Measurements from ENCODE around the gene IL22. TPM values are rescaled to one million over a fixed set of nuclear protein-coding genes. Genes with fewer than 3 reads are reported as not detected.

IL22 gene
- total RNA-seq, 1 donor from 2014 or later, result not detected

DNA sequence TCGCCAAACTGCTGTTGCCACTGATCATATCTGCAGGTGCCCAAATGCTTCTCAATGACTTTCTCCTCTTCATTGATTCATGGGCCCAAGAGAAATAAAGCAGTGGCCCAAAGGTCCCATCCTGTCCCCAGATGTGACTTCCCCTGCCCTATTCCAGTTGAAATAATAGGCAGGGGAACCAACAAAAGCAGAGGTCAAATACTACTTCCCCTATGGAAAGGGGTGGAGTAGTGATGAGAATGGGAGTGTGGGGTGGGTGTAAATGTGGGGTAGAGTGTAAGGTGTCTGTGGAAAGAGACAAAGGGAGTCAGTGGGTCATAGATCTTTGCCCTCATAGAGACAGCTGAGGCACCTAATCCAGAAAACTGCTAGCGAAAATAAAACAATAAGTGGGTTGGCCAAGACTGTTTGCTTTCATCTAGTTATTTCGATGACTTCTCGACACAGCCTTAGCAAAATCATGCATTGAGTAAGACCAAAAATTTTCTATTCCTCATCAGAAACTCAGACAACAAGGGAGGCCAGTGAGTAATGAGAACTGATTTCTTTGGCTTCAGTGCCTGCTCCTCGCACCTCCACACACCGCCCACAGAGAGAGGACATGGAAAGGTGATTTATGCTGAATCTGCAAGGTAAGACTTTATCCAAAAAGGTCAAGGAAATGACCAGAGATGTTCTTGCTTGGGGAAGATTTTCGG lies 10.9 kb upstream of the IL22 start:
- no peak for DNase-seq (ENCODE audit: low read depth in 2 of 2)

GRCh38 chr12:68263366-68263765 lies 10.0 kb upstream of the IL22 start:
- DNase-seq (ENCODE audit: low read depth in 2 of 2), result no peak

GRCh38 chr12:68261896-68262295 lies 8.5 kb upstream of the IL22 start:
- DNase-seq (ENCODE audit: low read depth in 2 of 2), result no peak

DNA sequence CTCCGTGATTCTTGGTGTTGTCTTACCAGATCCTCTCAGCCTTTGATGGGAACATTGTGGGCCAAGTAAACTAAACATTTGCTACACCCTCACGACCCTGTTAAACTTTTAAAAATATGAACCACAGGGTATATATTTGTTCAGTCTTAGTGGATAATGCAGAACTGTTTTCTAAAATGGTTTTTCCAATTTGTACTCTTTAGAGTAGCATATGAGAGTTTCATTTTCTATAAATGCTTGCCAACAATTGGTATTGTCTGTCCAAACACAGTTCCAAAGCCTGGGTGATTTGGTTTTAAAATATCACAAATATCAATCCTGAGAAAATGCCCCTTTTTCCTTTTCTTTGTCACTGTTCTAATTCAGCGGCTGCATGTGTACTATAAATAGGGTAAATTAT lies 6.7 kb upstream of the IL22 start:
- no peak for DNase-seq (ENCODE audit: low read depth in 2 of 2)

- DNase-seq (ENCODE audit: low read depth in 2 of 2), result no peak
Measured at GRCh38 chr12:68259318-68259940, 6.0 kb upstream of the IL22 start.

DNA sequence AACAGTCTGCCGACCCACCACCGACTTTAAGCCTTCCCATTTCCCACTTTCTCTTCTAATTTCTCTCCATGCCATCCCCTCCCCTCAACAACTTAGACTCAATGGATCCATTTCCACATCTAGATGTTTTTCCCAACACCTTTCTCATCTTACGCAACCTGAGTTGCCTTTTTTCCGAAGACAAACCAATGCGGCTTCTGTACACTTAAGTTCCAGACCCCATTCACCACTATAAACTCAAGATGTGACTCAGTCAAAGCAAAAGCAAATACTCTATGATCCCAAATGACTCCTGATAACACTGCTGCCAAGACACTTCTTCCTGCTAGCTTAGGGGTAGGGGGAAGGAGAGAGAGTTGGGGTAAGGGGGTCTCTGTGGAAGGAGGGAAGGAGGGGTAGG lies 1.3 kb downstream of the IL22 start:
- no peak for DNase-seq (ENCODE audit: low read depth in 2 of 2)

GRCh38 chr12:68250454-68250853 lies 3.0 kb downstream of the IL22 start:
- no peak for DNase-seq (ENCODE audit: low read depth in 2 of 2)

DNA sequence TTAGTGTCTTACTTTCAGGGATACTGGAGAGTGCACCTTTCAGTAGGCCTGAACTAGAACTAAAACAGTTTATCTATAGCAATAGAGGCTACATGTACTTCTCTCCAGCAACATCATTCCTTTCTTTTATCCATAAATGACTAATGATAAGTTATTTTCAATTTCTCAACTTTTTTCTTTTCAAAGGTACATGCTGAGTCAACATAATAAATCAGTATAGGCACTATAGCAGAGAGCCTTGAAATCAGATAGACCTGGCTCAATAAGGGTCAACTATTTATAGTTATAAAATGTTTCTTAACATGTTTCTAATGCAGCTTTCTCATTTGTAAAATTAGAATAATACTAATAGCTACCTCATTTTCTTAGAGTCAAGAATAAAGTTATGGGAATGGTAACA lies 5.6 kb downstream of the IL22 start:
- DNase-seq (ENCODE audit: low read depth in 2 of 2), result no peak

DNA sequence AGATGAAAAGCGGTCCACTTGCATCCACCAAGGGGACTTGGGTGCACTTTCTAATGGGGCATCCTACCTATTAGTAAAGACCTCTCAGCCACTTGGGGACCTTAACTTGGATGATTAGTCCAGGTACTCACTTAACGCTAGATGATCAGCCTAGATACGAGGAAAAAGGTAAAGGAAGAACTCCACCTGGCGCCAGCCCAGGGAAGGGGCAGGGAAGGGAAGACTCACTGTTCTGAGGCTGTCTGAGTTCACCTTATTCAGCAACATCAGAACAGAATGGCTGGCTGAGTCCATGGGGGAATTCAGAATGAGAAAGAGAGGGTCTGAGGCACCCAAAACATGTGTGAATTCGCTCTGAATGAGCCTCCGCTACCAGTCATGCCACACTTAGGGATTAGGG lies 7.1 kb downstream of the IL22 start:
- DNase-seq (ENCODE audit: low read depth in 2 of 2), result no peak

DNA sequence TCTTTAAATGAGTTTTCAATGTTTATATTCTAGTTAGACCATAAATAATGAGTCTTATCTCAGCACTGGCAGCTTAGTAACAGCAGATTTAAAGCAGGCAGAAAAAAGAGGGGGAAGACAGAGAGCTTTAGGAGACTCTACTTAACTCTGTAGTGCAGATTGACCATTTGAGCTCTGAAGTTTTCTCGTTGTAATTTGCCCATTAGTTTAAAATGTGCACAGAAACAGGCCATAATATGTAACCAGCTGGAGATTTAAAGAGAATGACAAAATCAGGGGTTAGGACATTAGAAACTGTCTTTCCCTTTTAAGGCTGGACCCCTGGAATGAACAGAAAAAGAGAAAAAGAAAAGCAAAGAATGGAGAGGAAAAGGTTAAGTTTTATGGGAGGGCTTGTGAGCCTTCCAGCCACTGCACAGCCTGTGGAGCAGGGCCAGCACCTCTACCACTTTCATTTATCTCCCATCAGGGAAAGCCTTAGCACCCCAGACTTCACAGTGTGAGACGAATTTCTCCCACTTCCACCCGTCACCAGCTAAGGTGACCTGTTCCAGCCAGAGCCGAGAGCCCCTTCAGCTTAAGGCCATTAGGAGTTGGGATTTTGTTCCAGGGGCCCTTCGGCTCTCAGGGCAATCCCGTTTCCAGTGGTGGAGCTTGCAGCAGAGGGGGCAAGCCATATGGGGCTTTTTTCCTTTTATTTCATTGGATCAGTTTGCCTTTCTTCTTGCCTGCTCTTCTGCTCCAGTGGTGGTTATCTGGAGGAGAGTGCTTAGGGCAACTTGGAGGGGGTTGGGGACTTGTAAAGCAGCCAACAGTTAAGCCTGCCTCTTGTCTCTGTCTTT lies 8.0 kb downstream of the IL22 start:
- DNase-seq (ENCODE audit: low read depth in 2 of 2), result no peak

DNA sequence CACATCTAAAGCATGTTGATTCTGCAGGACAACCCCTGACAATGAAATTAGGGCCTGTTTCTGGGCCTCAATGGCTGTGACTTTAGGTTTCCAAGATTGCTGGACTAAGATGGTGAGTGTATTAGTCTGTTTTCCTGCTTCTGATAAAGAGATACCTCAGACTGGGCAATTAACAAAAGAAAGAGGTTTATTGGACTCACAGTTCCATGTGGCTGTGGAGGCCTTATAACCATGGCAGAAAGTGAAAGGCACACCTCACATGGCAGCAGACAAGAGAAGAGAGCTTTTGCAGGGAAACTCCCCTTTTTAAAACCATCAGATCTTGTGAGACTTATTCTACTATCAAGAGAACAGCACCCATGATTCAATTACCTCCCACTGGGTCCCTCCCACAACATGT lies 10.6 kb downstream of the IL22 start:
- no peak for DNase-seq (ENCODE audit: low read depth in 2 of 2)

- DNase-seq (ENCODE audit: low read depth in 2 of 2), result peak; percentile 12 to 27
Measured at GRCh38 chr12:68240975-68241374, 12.4 kb downstream of the IL22 start.

- peak; percentile 12 to 61 for DNase-seq (ENCODE audit: low read depth in 2 of 2)
Measured at GRCh38 chr12:68240079-68240478, 13.3 kb downstream of the IL22 start.

DNA sequence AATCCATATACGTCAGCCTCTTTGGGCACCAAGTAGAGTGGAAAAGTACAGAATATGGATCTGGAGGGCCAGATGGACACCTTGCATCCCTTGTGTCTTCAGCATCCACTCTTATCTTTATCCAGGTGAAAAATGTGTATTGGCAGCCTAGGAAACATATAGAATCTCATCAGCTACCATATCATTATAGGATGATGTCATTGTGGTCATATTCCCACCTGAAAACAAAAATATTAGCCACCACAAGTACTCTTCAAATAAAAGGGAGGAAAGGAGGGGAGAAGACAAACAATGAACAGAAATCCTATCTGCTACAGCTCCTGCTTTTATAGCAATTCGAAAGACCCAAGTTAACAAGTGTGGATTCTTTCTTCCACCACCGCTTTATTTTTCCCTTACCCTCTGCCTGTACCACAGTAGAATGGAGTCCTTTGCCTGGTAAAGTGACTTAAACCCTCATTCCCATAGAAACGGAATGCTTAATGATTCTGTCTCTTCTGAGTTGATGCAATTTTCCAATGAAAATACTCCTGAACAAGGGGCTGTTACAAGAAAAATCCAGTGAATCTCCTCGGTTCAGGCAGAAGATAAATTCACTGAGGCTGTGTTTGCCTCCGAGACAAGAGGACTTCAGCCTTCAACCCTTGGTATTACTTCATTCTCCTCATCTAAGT lies 14.0 kb downstream of the IL22 start:
- no peak for DNase-seq (ENCODE audit: low read depth in 2 of 2)

GRCh38 chr12:68237619-68238018 lies 15.8 kb downstream of the IL22 start:
- DNase-seq (ENCODE audit: low read depth in 2 of 2), result no peak

DNA sequence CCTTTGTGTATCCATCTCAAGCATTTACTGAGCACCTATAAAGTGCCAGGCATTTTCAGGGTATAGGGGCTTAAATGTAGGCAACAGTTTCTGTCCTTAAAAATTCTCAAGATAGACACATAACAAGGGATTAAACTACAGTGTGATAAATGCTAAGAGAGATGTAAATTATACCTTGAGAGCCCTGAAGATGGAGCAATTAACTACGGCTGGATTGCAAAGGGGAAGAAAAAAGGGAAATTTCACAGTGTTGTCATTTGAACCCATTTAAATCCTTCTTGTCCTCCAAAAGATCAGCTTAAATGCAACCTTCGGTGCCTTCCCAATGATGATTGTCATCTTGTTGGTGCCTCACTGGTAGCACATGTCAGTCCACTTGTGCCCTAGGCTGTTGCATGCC lies 16.3 kb downstream of the IL22 start:
- DNase-seq (ENCODE audit: low read depth in 2 of 2), result no peak

DNA sequence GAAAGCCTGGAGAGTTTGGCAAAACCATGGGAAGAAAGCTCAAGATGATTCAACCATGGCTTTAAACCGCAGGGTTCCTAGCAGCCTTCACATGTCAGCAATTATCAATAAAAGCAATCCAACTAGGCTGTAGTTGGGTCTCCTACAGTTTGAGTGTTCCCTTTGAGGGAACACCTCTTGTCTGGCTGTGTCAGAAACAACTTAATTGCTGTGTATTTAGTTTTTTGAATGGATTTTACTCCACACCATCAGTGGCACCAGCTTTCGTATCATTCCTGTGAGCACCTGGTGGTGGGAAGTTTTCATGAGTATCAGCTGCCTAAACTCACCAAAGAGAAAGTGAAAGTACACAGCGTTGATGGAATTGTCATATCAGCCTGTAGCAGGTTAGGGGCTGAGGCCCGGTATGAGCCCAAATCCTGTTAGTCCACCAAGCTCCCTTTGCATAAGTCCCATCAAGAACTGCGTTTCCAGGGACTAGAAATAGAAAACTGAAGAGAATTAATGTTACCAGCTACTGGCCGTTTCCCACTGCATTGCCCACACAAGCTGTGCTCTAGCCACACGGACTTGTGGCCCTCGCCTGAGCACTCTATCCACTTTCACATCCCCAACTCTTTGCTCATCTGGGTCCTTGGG lies 16.9 kb downstream of the IL22 start:
- peak; percentile 36 to 43 for DNase-seq (ENCODE audit: low read depth in 2 of 2)

DNA sequence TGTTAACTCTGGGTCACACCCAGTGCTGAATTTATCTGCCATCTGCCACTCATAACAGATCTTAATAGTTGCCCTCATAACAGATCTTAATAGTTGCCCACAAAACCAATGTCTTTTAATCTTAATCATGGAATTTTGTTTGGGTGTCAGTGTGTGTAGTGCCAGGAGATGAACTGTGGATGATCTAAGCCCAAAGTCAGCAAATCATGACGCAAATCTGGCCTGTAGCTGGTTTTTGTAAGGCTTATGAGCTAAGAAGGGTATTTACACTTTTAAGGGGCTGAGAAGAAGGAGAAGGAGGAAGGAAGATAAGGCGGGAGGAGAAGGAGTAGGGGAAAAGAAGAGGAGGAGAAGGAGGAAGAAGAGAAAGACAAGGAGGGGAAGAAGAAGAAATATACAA lies 17.8 kb downstream of the IL22 start:
- DNase-seq (ENCODE audit: low read depth in 2 of 2), result no peak

GRCh38 chr12:68234140-68234539 lies 19.3 kb downstream of the IL22 start:
- no peak for DNase-seq (ENCODE audit: low read depth in 2 of 2)

DNA sequence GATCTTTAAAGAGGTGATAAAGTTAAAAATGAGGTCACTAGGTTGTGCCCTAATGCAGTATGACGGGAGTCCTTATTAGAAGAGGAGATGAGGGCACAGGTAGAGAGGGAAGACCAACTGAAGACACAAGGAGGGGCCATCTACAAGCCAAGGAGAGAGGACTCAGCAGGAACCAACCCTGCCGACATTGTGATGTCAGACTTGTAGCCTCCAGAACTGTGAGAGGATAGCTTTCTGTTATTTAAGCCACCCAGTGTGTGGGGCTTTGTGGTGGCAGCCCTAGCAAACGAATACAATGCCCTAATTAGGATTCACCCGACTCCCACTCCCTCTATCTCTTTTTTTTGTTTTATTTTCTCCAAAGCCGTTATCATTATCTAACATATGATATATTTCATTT lies 19.9 kb downstream of the IL22 start:
- DNase-seq (ENCODE audit: low read depth in 2 of 2), result no peak

GRCh38 chr12:68231691-68232090 lies 21.7 kb downstream of the IL22 start:
- DNase-seq (ENCODE audit: low read depth in 2 of 2), result no peak

DNA sequence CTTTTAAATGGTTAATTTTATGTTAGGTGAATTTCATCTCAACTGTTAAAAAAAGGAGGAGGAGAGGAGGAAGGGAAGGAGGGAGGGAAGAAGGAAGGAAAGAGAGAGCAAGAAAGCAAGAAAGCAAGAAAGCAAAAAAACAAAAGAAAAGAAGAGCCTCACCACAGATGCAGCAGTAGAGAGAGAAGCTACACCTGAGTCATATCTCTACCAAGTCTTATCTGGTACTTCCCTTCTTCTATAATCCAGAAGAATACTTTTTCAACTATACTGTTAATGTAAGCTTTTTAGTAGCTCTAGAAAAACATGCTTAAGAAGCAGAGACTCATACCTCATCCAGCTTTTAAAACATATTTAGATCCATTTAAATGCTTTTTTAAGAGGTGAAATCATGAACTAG lies 22.2 kb downstream of the IL22 start:
- no peak for DNase-seq (ENCODE audit: low read depth in 2 of 2)
